CMK (cell line): ENCODE measurements around the gene NKX2-2.
"Not testable (repeated sequence)": the region's sequence is repeated elsewhere in the genome, so short reads cannot be mapped to it uniquely, and the experiment has no call there.

Experiments used
- DNase-seq: peaks from one replicate; pipeline ENCODE4 v3.0.0-alpha.2; 2010; ENCODE audit warnings: low read depth

The NKX2-2 gene

DNA sequence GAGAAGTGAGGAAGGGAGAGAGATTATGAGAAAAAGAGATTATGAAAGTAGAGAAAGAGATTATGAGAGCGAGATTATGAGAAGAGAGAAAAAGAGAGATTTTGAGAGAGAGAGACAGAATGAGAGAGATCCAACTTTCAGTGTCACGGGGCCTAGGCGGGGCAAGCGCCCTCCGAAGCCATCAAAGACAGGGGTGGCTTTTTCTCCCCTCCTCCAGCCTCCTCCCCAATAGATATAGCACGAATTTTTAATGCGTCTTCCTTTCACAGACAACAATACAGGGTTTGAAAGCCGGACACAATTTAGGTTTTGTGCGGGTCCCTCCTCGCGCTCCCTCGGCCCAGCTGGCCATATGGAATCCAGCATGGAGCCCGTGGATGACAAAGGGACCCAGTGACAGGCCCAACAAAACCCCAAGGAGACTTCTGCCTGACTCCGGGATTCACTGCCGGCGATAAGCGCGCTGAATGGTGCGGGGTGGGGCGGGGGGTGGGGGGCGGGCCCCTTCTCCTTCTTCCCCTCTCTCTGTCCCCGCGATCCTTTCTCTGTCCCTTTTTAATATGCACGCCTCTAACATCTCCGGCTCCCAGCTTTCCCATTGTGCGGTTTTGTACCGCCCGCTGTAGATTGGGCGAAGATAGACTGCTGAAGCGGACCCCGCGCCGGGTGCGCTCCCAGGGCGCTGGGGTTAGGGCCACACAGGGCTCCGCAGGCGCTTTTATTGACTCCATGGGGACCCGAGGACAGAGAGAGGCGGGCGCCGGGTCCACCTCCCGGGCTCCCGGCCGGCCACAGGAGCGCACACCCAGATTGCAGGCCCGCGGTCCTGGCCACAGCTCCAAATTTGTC lies 5.4 kb downstream of the NKX2-2 start:
- no peak for DNase-seq

DNA sequence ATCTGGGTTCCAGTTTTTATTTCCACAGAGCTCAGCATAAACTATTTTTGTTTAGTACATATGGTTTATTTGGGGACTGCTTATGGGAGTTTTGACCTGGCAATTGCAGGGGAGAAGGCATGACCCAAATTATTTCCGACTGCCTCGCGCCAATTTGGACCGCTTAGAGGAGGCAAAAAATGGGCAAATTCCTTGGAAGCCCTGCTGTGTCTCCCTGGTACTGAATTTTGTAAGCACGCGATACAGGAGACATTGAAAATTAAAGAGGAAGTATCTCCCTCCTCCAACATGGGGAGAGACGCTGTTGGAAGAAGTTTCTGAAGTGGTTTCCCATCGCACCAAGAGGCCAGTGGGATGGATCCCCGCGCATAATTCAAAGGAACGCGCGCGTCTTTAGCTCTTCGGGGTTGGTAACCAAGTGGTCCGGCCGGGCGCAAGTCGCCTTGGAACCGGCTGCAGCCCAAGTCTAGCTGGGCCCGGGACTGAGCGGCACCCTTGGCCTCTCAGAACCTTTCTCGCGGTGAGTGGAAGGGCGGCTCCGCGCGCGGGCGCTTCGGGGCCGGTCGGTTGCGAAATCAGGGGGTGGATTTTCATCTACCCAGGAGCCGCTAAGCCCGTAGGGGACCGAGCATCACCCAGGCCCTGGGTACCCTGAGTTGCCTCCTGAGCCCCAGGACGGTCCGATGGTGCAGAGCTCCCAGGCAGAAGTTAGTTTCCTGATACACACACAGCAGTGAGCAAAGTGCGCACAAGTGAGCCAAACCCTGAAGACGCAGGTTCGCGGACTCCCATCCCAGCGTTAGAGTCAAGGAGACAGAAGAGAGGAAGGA lies 6.2 kb downstream of the NKX2-2 start:
- DNase-seq: no peak

DNA sequence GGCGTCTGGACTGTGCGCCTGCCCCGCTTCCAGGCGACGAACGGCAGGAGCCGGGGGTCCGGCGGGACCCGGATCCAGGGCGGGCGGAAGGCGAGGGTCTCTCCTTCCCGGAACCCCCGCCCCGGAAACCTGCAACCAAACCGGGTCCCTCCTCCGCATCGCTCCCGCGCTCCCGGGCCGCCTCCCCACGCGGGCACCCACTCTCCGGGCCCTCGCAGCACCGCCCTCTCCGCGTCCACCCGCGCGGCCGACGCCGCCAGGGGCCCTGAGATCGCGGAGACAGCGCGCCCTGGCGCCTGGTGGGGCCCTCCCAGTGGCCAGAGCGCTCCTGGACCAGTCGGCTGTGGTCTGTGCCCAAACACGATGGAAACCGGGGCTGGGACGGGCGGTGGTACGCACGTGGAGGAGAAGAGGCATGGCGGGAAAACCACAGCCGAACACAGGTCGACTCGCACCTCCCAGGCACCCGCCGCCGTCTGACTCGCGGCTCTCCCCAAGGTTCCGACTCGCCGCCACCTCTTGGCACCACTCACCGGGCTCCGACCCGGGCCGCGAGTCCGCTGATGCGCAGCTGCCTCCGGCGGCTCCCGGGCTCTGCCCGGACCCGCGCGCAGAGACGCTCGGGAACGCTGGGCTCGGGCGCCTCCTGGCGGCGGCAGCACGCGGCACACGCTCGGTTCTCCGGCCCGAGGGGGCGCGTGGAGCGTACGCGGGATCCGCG lies 7.9 kb downstream of the NKX2-2 start:
- no peak for DNase-seq

DNA sequence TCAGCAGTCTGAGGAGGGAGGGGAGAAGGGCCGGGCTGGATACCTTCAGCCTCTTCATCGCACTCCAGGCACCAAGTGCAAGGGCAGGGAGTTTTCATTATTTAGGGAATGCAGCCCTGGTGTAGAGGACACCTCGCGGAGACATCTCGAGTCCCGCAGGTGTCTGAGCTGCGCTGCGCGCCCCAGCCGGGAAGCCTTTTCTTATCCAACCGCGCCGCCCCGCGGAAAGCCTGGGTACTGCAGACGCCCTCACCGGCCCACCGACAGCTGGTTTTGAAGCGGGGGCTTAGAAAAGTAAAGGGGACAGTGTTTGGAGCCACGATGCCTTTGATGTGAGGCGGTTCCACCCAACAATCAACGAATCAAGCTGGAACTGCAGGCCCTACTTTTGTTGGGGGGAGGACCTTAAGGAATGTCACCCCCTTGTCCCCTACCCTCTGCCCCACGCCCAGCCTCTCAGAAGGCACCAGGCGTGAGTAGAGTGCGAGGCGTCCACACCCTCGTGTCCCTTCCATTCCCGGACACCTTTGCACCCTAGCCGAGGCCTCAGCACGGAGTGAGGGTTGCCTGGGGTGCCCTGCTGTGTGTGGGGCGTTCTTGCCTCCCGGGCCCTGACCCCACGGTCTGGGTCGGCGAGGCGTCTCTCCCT lies 8.6 kb downstream of the NKX2-2 start:
- no peak for DNase-seq

DNA sequence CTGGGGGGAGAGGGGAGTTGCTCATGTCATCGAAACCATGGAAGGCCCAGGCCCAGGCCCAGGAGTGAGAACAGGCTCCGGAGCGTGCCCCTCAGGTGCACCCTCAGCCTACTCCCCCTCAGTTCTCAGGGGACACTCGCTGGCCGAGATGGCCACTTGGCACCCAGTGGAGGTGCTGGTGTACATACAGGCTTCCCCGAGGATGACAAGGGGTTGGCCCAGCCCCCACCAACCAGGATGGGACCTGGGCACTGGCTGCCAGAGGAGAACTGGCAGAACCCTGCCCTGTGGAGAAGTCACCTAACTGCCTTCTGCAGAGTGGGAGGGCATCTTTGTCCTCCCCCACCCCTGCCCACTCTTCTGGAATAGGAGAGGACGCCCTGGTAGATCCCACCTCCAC lies 9.5 kb downstream of the NKX2-2 start:
- no peak for DNase-seq

DNA sequence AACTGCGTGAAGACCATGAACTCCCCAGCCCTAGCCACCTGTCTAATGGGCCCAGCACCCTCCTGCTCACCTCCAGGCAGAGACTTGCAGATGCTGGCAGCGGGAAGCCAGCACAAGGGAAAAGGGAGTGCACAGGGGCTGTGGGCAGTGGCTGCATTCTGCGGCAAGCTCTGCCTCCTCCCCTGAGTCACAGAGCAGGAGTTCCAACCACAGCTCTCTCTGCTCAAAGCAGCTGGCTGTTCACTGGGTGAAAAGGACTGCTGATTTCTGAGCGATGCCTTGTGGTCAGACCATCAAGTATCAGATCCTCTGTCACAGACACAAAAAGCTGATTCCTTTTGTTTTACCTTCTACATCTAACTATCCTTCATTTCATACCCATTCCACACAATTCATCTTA lies 10.5 kb downstream of the NKX2-2 start:
- no peak for DNase-seq

DNA sequence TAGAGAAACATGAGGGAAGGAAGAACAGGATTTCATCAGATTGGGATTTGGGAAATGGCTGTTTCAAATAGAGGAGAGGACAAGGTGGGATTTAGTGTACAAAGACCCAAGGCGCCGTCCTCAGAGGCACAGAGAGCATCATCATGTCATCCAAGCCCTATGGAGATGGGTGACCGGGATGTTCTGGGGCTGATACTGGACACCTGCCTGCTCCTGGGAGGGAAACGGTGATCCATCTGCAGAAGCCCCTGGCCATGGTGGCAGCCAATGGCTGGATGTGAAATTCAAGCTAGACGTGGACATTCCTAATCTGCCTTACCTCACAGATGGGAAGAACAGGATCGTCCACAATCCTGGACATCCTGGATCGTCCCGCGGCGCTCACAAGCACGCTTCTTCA lies 12.7 kb downstream of the NKX2-2 start:
- no peak for DNase-seq

DNA sequence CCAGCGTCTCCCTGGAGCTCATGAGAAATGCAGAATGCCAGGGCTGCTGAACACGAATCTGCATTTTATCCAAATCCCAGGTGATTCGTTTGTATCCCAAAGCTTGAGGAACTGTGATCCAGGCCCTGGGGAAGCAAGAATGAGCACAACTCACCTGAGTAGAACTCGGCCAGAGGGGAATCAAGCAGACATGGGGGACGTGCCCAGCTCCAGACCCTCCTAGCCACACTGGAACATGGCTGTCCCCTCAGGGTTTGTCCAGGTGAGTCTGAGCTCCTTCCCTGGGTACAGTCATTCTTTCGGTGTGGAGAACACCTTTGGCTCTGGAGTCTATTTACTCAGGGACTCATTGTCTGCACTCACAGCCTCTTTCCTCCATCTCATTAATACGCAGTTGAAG lies 13.3 kb downstream of the NKX2-2 start:
- DNase-seq: no peak

DNA sequence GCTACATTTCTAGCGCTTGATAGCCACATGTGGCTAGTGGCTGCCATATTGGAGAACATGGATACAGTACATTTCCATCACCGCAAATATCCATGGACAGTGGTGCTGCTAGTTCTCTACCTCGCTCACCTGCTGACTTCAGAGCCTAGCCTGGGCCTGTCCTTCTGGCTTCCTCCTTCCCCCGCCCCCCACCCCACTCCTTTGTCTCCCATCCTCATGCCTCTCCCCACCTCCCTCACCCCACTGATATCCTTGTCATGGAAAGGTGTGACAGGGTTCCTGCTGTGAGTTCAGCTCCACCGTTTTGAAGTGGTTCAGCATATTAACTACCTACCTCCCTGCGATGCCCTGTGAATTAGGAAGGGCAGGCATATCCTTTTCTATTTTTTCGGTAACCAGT lies 14.2 kb downstream of the NKX2-2 start:
- DNase-seq: no peak

DNA sequence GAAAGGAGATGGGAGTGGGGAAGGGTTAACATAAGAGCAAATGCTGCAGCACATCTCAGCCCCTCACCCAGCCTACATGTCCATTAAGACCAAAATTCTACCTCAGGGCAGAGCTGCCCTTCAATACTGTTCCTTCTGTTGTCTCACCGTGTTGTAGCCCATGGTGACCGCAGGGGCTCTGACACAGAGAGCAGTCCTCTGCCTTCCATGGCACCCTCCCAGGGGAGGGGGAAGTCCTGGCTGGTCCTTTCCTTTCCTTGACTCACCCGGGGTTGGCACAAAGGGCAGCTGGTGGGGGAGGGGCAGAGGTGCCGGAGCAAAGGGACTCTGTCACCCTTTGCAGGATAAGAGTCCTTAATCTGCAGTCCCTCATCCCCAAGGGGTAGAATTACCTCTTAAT lies 15.2 kb downstream of the NKX2-2 start:
- DNase-seq: no peak

DNA sequence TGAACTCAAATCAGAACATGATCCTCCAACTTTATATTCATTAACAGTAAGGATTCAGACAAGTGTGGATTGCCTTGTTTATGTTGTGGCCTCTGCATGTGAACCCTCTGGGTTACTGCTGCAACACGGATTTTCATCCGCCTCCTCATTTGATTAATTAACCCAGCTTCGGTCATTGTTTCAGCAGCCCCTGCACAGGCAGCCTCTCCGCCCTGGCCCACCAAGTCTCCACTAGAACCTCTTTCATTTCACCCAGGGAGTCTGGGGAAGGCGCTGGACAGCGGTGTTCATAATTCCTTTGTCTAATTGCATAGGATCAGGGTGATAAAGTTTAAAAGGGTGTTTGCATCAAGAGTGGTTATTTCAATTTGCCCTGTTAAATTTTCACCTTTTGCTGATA lies 15.7 kb downstream of the NKX2-2 start:
- no peak for DNase-seq

DNA sequence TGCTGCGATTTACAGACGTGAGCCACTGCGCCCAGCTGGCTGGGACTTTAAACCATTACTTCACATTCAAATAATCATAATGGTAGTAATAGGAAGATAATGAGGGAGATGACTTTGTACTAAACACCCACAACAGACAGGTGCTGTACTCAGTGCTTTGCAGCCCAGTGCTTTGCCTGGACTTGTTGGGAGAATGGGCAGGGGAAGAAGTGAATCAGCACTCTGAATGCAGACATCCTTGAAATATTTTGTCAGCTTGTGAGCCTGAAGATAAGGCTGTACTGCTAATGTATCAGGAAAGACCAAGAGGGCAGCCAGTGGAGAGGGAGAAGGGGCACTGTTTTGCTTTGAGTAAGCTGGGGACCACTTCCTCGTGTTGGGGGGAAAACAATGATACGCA lies 17.4 kb downstream of the NKX2-2 start:
- no peak for DNase-seq

DNA sequence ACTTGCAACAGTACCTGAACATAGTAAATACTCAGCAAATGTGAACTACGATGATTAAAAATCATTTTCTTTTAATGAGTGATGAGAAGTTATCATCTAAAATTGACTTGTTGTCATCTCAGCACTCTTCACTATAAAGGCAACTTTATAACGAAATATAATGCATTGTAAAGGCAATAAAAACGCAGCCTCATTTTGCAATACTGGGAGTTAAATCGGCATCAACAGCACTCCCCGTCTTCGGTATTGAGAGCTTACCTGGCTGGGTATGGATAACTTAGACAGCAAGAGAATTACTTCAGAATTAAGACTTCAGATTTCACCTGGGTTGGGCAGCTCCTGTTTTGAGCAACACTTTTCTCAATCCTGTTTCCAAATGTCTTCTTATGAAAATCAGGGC lies 20.8 kb downstream of the NKX2-2 start:
- DNase-seq: no peak

DNA sequence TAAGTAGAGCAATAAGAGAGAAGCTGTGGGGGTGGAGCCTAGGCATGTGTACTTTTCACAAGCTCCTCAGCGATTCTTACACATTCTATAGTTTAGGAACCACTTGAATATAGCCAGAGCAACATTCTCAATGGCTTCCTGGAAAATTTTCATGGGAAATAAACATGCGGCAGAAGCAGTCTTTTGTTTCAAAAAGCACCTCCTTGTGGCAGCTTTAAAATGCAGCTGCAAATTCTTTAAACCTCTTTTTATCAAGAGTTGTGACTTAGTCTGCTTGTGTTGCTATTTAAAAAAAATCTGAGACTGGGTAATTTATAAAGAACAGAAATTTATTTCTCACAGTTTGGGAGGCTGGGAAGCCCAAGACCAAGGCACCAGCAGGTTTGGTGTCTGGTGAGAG lies 23.8 kb downstream of the NKX2-2 start:
- DNase-seq: no peak

DNA sequence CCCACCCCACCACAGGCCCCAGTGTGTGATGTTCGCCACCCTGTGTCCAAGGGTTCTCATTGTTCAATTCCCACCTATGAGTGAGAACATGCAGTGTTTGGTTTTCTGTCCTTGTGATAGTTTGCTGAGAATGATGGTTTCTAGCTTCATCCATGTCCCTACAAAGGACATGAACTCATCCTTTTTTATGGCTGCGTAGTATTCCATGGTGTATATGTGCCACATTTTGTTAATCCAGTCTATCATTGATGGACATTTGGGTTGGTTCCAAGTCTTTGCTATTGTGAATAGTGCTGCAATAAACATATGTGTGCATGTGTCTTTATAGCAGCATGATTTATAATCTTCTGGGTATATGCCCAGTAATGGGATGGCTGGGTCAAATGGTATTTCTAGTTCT lies 33.7 kb downstream of the NKX2-2 start:
- not testable (repeated sequence) for DNase-seq

DNA sequence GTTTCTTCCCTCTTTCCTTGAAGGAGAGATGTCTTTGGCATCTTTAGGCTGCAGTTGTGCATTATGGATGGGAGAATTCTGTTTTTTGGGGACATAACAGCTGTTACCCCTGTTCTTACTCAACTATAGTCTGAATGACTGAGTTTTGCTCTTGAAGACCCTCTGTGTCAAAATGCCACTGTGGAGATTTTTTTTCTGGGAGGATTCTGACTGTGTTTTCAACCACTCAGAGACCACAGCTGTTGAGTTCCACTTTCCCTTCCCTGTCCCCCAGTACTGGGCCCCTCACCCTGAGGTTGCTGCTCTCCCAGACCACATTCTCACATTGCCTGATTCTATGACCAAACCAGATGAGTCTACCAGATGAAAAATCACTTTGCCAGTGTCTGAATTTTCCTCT lies 48.1 kb downstream of the NKX2-2 start:
- no peak for DNase-seq

DNA sequence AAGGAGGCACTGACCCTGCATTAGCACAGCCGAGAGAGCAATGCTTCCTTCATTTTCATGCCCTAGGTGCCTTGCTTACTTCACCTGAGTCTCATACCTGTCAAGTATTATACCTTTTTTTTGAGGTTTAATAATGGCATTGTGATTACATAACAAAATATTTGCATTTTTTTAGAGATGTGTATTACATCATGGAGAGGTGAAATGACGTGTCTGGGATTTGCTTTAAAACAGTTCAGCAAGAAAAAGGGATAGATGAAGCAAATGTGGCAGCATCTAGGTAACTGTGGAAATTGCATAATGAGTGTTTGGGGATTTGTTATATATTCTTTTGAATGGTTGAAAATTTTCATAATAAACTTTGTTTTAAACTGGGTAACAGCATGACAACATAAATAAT lies 48.9 kb downstream of the NKX2-2 start:
- DNase-seq: no peak
